ENCODE data around the gene MRPL28.

DNA sequence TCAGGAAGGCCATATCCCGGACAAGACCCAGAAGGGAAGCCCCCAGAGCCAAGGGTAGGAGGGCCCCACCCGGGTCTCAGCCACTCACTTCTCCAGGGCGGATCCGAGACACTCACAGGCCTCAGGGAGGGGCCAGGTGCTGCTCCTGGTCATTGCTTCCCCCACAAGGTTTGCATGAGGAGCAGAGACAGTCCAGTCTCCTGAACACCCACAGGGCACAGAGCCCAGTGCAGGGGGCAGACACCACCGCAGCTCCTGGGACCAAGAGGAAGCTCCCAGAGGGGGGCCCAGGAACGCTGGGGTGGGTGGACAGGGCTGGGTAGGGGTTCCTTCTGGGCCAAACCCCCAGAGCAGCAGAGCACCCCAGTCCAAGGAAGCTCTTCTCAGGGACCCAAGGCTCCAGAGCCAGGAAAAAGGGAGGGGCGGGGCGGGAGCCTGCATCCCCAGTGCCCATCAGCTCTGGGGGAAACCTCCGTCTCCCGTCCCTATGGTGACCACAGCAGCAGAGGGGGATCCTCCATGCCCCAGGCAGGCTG is 709 bp upstream of the MRPL28 start:
- TF ChIP-seq SP1 (IDR thresholded peaks at IDR 0.05) (no peak), NFRKB (IDR thresholded peaks at IDR 0.05) (no peak), ZNF384 (IDR thresholded peaks at IDR 0.05) (no peak), ARNT (IDR thresholded peaks at IDR 0.05) (no peak), SUZ12 (IDR thresholded peaks at IDR 0.05) (no peak), LEF1 (IDR thresholded peaks at IDR 0.05; ENCODE audit: borderline replicate concordance) (no peak)
